Liver (tissue), 9 donors: ENCODE results near the gene TMLHE. TPM values are rescaled to one million over a fixed set of nuclear protein-coding genes. Genes with fewer than 3 reads are reported as not detected.

Experiments used
- DNase-seq: peaks from one replicate; pipeline ENCODE4 v3.0.0-alpha.2; 2017; ENCODE audit warnings: low spot score
- H3K27ac ChIP-seq, 2 donors: one replicate each; pipeline ENCODE4 v1.7.0; 2013; ENCODE audit warnings: inconsistent platforms in 2 of 2, low read length in 2 of 2, control low read depth in 1 of 2, low read depth in 1 of 2, mild to moderate bottlenecking in 1 of 2
- H3K27me3 ChIP-seq, 4 donors: one replicate each; pipeline versions ENCODE4 v1.6.1 to v1.7.0; 2013; ENCODE audit warnings: low read length in 3 of 4, inconsistent platforms in 1 of 4, mild to moderate bottlenecking in 1 of 4, moderate library complexity in 1 of 4; ENCODE audit not compliant: control insufficient read depth in 4 of 4, insufficient read depth in 4 of 4
- H3K36me3 ChIP-seq, 4 donors: one replicate each; pipeline versions ENCODE4 v1.6.1 to v1.7.0; 2013; ENCODE audit warnings: low read length in 3 of 4, mild to moderate bottlenecking in 3 of 4, low read depth in 1 of 4, moderate library complexity in 1 of 4; ENCODE audit not compliant: control insufficient read depth in 4 of 4, insufficient read depth in 3 of 4
- H3K4me1 ChIP-seq, 4 donors: one replicate each; pipeline versions ENCODE4 v1.6.1 to v1.7.0; 2013; ENCODE audit warnings: low read length in 3 of 4, mild to moderate bottlenecking in 3 of 4, moderate library complexity in 1 of 4; ENCODE audit not compliant: control insufficient read depth in 4 of 4, insufficient read depth in 4 of 4
- H3K4me3 ChIP-seq, 3 donors: one replicate each; pipeline versions ENCODE4 v1.6.1 to v1.7.0; 2013; ENCODE audit warnings: low read length in 3 of 3, control low read depth in 1 of 3, low read depth in 1 of 3, mild to moderate bottlenecking in 1 of 3
- H3K9ac ChIP-seq, 2 donors: one replicate each; pipeline ENCODE4 v1.7.0; 2013; ENCODE audit warnings: low read length in 2 of 2, mild to moderate bottlenecking in 2 of 2, moderate library complexity in 2 of 2, control low read depth in 1 of 2, low read depth in 1 of 2
- H3K9me3 ChIP-seq, 4 donors: one replicate each; pipeline versions ENCODE4 v1.6.1 to v1.7.0; 2013; ENCODE audit warnings: low read length in 3 of 4; ENCODE audit not compliant: control insufficient read depth in 4 of 4
- EGR1 ChIP-seq, 2 donors: IDR thresholded peaks; 2 replicates each; pipeline ENCODE4 v1.6.1; 2016 to 2018; ENCODE audit warnings: antibody characterized with exemption in 2 of 2, low read depth in 2 of 2
- FOXA1 ChIP-seq: IDR thresholded peaks from 2 replicates; pipeline ENCODE4 v1.6.1; 2016; ENCODE audit warnings: antibody characterized with exemption
- FOXA2 ChIP-seq: IDR thresholded peaks from 2 replicates; pipeline ENCODE4 v1.6.1; 2016; ENCODE audit warnings: antibody characterized with exemption
- GABPA ChIP-seq, 2 donors: IDR thresholded peaks in 1 of 2; conservative IDR thresholded peaks in 1 of 2; 2 replicates each; pipeline ENCODE4 v1.6.1; 2016; ENCODE audit warnings: antibody characterized with exemption in 2 of 2, mild to moderate bottlenecking in 1 of 2, moderate library complexity in 1 of 2
- HNF4A ChIP-seq, 2 donors: conservative IDR thresholded peaks; 2 replicates each; pipeline ENCODE4 v1.6.1; 2016; ENCODE audit warnings: antibody characterized with exemption in 2 of 2, mild to moderate bottlenecking in 2 of 2
- HNF4G ChIP-seq: IDR thresholded peaks from 2 replicates; pipeline ENCODE4 v1.6.1; 2016; ENCODE audit warnings: antibody characterized with exemption
- JUND ChIP-seq, 2 donors: IDR thresholded peaks; 2 replicates each; pipeline ENCODE4 v1.6.1; 2016; ENCODE audit warnings: antibody characterized with exemption in 2 of 2
- NR2F2 ChIP-seq: IDR thresholded peaks from 2 replicates; pipeline ENCODE4 v1.6.1; 2016; ENCODE audit warnings: antibody characterized with exemption
- RAD21 ChIP-seq, 2 donors: IDR thresholded peaks; 2 replicates each; pipeline ENCODE4 v1.6.1; 2016; ENCODE audit warnings: antibody characterized with exemption in 2 of 2, mild to moderate bottlenecking in 2 of 2
- RXRA ChIP-seq, 2 donors: IDR thresholded peaks; 2 replicates each; pipeline ENCODE4 v1.6.1; 2017 to 2018; ENCODE audit warnings: antibody characterized with exemption in 2 of 2, mild to moderate bottlenecking in 1 of 2
- SP1 ChIP-seq: IDR thresholded peaks from 2 replicates; pipeline ENCODE4 v1.6.1; 2018; ENCODE audit warnings: antibody characterized with exemption, mild to moderate bottlenecking
- YY1 ChIP-seq: IDR thresholded peaks from 2 replicates; pipeline ENCODE4 v1.6.1; 2016; ENCODE audit warnings: antibody characterized with exemption, mild to moderate bottlenecking
- WGBS: extraction: QIAGEN DNeasy Blood & Tissue Kit; methylation state at CpG from one replicate; pipeline ENCODE4 v1.1.7; 2013; 5-methylcytosine and 5-hydroxymethylcytosine counted together
- polyA plus RNA-seq, 2 donors: library from polyadenylated mRNA; stranded (reverse) in 1 of 2; unstranded in 1 of 2; fragments of 200-250 nt in 1 of 2; fragments of >200 nt in 1 of 2; fragmentation: Nextera tagmentation in 1 of 2; extraction: Ambion mirVana in 1 of 2; gene quantifications; one replicate each; pipeline versions ENCODE4 v1.2.1 to v1.2.3, GENCODE V29; 2013 to 2015
- total RNA-seq, 2 donors: library from RNA; depleted of rRNA; stranded (reverse); fragments of >200 nt; gene quantifications; one replicate each; pipeline ENCODE4 v1.2.3, GENCODE V29; 2014
- TF ChIP-seq, protein P1 (sequence below): IDR thresholded peaks from 2 replicates; pipeline ENCODE4 v1.6.1; 2016; ENCODE audit warnings: antibody characterized with exemption
- TF ChIP-seq, protein P2 (sequence below): IDR thresholded peaks from 2 replicates; pipeline ENCODE4 v1.6.1; 2016; ENCODE audit warnings: antibody characterized with exemption
- TF ChIP-seq, protein P3 (sequence below): IDR thresholded peaks from 2 replicates; pipeline ENCODE4 v1.6.1; 2016; ENCODE audit warnings: antibody characterized with exemption
- TF ChIP-seq, protein P4 (sequence below): fragments of 150-350 bp; IDR thresholded peaks from 2 replicates; pipeline ENCODE4 v1.5.1; 2017; ENCODE audit warnings: improper control_type of control experiment, low read depth, low read length; ENCODE audit not compliant: missing input control
- TF ChIP-seq, protein P5 (sequence below): IDR thresholded peaks from 2 replicates; pipeline ENCODE4 v1.6.1; 2016; ENCODE audit warnings: antibody characterized with exemption, mild to moderate bottlenecking
- donor health status: healthy.
- donor health status: healthy.
- donor health status: healthy.
- donor health status: healthy.
- donor health status: healthy.

Gene TMLHE
- total and polyA plus RNA-seq, 4 donors, result 10.4 to 21.3 (median 12.2) TPM

DNA sequence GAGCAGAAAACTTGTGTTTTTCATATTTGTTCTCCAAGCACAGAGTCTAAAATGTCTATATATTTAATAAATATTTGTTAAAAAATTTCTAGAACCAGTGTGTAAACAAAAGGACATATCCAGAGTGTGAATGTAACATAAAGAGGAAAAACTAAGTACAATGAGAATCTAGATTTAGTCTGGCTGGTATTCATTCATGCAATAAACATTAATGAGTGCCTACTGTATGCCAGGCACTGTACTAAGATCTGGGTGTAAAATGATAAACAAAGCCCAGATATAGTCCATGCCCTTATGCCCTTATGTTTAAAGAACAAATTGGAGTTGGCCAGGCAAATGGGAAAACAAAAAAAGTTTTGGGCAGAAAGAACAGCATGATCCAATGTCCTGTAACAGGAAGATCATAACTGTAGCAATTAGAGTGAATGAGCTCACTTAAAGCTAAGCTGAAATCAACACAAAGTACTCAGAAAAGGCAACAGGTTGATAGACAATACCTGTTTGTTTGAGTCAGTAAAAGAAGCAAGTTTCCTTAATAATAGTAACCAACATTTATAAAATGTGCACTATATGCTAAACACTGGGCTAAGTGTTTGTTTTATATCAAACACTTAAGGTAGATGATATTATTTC, 1.3 kb upstream of the TMLHE start:
- no peak overlapping the region for H3K9ac ChIP-seq
- H3K4me3 ChIP-seq, result no peak overlapping the region
- no peaks in the 10 kb centered on the region for H3K36me3 ChIP-seq
- DNase-seq, result no peak
- H3K4me1 ChIP-seq, result peaks cover 0 to 7% (median 4%) of the 10 kb centered on the region in 4 donors
- no peak overlapping the region for H3K27ac ChIP-seq
- no peaks in the 10 kb centered on the region for H3K9me3 ChIP-seq
- TF ChIP-seq FOXA2 (no peak), SP1 (no peak), JUND (IDR thresholded peaks at IDR 0.05) (no peak), YY1 (no peak)
- no peaks in the 10 kb centered on the region for H3K27me3 ChIP-seq

DNA sequence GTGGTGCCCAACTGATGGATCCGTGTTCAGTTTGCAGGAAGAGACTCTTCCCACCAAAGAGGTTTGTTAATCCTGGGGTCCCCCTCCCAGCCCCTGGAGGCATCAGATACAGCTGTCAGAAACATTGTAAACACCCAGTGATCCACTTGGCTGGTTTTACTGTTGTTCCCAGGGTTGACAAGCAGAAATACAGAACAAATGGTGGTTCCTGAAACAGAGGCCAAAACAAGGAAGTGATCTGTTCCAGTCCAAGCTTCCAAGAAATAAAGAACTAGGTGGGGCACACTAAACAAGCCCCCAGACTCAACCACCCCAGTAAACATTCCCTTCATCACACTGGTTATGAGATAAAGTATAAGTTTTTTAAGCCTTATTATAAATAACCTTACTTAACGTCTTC, 1.4 kb downstream of the TMLHE start:
- Histone ChIP-seq H3K4me1 (peaks cover 0 to 7% (median 4%) of the 10 kb centered on the region in 4 donors), H3K27me3 (no peaks in the 10 kb centered on the region), H3K9me3 (no peaks in the 10 kb centered on the region), H3K4me3 (no peak overlapping the region), H3K27ac (peak overlapping the region in 1 of 2 donors; percentile 98), H3K9ac (no peak overlapping the region), H3K36me3 (no peaks in the 10 kb centered on the region)
- TF ChIP-seq, protein P1, sequence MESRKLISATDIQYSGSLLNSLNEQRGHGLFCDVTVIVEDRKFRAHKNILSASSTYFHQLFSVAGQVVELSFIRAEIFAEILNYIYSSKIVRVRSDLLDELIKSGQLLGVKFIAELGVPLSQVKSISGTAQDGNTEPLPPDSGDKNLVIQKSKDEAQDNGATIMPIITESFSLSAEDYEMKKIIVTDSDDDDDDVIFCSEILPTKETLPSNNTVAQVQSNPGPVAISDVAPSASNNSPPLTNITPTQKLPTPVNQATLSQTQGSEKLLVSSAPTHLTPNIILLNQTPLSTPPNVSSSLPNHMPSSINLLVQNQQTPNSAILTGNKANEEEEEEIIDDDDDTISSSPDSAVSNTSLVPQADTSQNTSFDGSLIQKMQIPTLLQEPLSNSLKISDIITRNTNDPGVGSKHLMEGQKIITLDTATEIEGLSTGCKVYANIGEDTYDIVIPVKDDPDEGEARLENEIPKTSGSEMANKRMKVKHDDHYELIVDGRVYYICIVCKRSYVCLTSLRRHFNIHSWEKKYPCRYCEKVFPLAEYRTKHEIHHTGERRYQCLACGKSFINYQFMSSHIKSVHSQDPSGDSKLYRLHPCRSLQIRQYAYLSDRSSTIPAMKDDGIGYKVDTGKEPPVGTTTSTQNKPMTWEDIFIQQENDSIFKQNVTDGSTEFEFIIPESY, result no peak
- TF ChIP-seq, protein P2, sequence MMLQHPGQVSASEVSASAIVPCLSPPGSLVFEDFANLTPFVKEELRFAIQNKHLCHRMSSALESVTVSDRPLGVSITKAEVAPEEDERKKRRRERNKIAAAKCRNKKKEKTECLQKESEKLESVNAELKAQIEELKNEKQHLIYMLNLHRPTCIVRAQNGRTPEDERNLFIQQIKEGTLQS, result no peak
- TF ChIP-seq, protein P3, sequence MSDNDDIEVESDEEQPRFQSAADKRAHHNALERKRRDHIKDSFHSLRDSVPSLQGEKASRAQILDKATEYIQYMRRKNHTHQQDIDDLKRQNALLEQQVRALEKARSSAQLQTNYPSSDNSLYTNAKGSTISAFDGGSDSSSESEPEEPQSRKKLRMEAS, result no peak
- TF ChIP-seq, protein P4, sequence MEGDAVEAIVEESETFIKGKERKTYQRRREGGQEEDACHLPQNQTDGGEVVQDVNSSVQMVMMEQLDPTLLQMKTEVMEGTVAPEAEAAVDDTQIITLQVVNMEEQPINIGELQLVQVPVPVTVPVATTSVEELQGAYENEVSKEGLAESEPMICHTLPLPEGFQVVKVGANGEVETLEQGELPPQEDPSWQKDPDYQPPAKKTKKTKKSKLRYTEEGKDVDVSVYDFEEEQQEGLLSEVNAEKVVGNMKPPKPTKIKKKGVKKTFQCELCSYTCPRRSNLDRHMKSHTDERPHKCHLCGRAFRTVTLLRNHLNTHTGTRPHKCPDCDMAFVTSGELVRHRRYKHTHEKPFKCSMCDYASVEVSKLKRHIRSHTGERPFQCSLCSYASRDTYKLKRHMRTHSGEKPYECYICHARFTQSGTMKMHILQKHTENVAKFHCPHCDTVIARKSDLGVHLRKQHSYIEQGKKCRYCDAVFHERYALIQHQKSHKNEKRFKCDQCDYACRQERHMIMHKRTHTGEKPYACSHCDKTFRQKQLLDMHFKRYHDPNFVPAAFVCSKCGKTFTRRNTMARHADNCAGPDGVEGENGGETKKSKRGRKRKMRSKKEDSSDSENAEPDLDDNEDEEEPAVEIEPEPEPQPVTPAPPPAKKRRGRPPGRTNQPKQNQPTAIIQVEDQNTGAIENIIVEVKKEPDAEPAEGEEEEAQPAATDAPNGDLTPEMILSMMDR, result no peak
- TF ChIP-seq SP1 (no peak), YY1 (no peak), JUND (IDR thresholded peaks at IDR 0.05) (no peak), RAD21 (IDR thresholded peaks at IDR 0.05) (no peak), HNF4A (conservative IDR thresholded peaks at IDR 0.05) (no peak), NR2F2 (no peak), RXRA (IDR thresholded peaks at IDR 0.05) (no peak), GABPA (IDR thresholded peaks at IDR 0.05 in 1 of 2, conservative IDR thresholded peaks at IDR 0.05 in 1 of 2) (no peak), HNF4G (no peak), FOXA2 (no peak)
- no peak for DNase-seq
- WGBS, result 61% methylated on average over 2 of the region's 2 CpGs

DNA sequence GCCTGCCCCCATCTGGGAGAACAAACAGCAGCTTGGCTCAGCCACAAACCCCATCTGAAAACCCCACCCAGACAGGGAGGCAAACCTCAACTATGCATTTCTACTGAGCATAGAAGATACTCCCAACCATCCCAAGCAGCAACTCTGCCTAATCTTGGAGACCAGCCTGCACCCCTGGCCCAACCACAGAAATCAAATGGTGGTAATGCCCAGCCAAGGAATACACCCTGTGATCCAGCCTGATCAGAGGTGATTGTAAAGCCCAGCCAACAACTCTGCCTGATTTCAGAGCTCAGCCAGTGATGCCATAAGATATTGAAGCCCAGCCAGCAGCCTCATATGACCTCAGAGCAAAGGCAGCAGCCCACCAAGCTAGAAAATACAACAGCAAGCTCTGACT, 19.8 kb downstream of the TMLHE start:
- Histone ChIP-seq H3K9me3 (peaks cover 0 to 4% (median 0%) of the 10 kb centered on the region in 4 donors), H3K9ac (no peak overlapping the region), H3K36me3 (peaks cover 0 to 3% (median 0%) of the 10 kb centered on the region in 4 donors), H3K4me1 (no peaks in the 10 kb centered on the region), H3K27me3 (no peaks in the 10 kb centered on the region), H3K4me3 (no peak overlapping the region), H3K27ac (no peak overlapping the region)
- no peak for DNase-seq
- no peak for TF ChIP-seq JUND (IDR thresholded peaks at IDR 0.05)
- TF ChIP-seq EGR1 (IDR thresholded peaks at IDR 0.05; ENCODE audit: low read depth in 2 of 2), result no peak
- TF ChIP-seq, protein P3, result no peak
- TF ChIP-seq HNF4G, result no peak
- TF ChIP-seq FOXA1, result no peak
- TF ChIP-seq RXRA (IDR thresholded peaks at IDR 0.05), result no peak
- TF ChIP-seq, protein P5, sequence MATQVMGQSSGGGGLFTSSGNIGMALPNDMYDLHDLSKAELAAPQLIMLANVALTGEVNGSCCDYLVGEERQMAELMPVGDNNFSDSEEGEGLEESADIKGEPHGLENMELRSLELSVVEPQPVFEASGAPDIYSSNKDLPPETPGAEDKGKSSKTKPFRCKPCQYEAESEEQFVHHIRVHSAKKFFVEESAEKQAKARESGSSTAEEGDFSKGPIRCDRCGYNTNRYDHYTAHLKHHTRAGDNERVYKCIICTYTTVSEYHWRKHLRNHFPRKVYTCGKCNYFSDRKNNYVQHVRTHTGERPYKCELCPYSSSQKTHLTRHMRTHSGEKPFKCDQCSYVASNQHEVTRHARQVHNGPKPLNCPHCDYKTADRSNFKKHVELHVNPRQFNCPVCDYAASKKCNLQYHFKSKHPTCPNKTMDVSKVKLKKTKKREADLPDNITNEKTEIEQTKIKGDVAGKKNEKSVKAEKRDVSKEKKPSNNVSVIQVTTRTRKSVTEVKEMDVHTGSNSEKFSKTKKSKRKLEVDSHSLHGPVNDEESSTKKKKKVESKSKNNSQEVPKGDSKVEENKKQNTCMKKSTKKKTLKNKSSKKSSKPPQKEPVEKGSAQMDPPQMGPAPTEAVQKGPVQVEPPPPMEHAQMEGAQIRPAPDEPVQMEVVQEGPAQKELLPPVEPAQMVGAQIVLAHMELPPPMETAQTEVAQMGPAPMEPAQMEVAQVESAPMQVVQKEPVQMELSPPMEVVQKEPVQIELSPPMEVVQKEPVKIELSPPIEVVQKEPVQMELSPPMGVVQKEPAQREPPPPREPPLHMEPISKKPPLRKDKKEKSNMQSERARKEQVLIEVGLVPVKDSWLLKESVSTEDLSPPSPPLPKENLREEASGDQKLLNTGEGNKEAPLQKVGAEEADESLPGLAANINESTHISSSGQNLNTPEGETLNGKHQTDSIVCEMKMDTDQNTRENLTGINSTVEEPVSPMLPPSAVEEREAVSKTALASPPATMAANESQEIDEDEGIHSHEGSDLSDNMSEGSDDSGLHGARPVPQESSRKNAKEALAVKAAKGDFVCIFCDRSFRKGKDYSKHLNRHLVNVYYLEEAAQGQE, result no peak
- TF ChIP-seq FOXA2, result no peak
- TF ChIP-seq RAD21 (IDR thresholded peaks at IDR 0.05), result no peak
- TF ChIP-seq GABPA (IDR thresholded peaks at IDR 0.05 in 1 of 2, conservative IDR thresholded peaks at IDR 0.05 in 1 of 2), result no peak
- TF ChIP-seq, protein P2, result no peak
- no peak for TF ChIP-seq SP1
